HG03575 (cell line): Measurements from ENCODE around the gene SRRM3.
"Not testable (repeated sequence)": the region's sequence is repeated elsewhere in the genome, so short reads cannot be mapped to it uniquely, and the experiment has no call there.

Experiments
- ATAC-seq: cut with Tn5 transposase; IDR thresholded peaks from one replicate; pipeline ENCODE4 v1.9.1; 2021; ENCODE audit not compliant: unreplicated experiment, insufficient number of reproducible peaks, low FRiP score; ENCODE audit errors: extremely low read depth

SRRM3 gene

DNA sequence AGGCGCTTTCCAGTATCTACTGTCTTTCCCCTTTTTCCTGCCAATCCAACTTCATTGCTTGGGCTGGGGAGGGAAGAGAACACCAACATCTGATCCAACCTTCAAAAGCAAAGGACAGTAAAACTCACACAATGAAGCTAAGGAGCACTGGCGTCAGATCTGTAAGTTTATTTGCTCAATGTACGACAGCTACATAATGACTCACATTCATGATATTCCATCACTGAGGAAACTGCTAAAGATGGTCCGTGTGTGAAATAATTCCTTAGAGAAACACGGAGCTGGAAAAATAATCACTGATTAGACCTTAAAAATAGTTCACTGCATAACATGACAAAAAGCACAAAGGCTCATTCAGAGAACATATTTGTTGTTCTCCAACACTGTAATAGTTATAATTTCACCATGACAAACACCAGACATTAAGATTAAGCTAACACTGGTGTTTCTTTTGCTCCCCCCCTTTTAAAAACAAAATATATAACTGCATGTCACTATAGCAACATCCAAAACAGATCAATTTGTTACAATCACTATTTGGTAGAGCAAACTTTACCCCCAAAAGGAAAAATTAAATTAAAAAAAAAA, 125.0 kb downstream of the SRRM3 start:
- ATAC-seq, result no peak

GRCh38 chr7:76327610-76328009, 125.9 kb downstream of the SRRM3 start:
- no peak for ATAC-seq

- no peak for ATAC-seq
Measured at GRCh38 chr7:76328389-76328788, 126.7 kb downstream of the SRRM3 start.

- no peak for ATAC-seq
Measured at GRCh38 chr7:76329479-76329878, 127.8 kb downstream of the SRRM3 start.

DNA sequence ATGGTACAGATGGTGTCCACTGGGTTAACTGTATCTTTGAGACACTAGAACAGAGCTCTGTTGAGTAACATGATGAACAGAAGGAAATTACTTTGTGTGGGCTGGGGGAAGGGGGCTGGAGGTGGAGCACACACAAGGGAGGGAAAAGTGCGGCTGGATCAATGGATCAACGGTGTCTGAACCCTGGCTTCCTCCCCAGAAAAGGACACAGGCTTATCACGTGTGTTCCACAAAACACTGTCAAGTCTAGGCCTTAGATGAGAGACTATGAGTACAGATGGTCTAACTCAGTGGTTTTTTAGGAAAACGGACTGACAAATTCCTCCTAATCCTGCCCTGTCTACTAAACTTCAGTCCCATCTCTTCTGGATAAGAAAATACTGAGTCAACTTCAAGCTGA, 128.6 kb downstream of the SRRM3 start:
- ATAC-seq, result no peak

- ATAC-seq, result no peak
Measured at GRCh38 chr7:76330673-76331072, 129.0 kb downstream of the SRRM3 start.

- no peak for ATAC-seq
Measured at GRCh38 chr7:76332078-76332477, 130.4 kb downstream of the SRRM3 start.

DNA sequence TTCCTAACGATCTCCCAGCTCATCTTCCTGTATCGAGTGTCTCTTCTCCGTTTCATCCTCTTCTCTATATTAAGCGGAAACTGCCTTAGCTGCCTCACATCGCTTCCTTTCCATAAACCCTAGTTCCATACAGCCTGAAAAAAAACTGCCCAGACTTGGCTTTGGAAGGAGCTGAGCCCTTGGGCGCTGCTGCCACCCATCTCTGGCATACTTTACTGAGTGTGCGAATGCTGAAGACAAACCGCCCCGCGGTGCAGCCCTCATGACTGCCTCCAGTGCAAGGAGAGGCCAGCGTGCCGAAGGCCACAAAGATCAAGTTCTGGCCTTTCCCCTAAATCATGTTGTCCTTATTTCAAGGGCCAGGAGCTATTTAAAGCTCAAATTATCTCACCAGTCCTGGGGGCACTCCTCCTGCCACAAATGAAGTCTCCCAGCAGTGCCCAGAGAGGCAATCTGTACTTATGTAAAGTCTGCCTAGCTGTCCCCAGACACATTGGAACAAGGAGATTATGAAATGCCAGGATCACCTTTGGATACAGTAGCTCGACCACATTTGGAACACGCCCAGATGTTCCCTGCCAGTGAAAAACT, 131.9 kb downstream of the SRRM3 start:
- ATAC-seq, result no peak

GRCh38 chr7:76334320-76334967, 132.7 kb downstream of the SRRM3 start:
- no peak for ATAC-seq

DNA sequence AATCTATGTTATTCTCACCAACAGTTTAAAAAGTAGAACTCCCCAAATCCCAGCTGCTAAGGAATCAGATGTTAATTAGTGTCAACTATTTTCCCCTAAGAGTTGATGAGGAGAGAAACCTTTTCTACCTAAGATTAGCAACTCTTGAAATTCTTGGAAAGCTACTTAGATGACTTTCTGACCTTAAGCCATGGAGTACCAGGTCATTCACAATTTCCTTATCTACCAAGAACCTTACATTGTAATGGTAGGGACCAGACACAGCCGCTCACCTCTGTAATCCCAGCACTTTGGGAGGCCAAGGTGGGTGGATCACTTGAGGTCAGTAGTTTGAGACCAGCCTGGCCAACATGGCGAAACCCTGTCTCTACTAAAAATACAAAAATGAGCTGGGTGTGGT, 133.7 kb downstream of the SRRM3 start:
- ATAC-seq, result not testable (repeated sequence)

GRCh38 chr7:76336094-76336493, 134.4 kb downstream of the SRRM3 start:
- no peak for ATAC-seq
